Vagina (tissue), 2 donors: ENCODE data around the gene RDH11.

Experiments
- CTCF ChIP-seq, 3 experiments: fragments of 450-650 bp in 2 of 3; fragments of 200-600 bp in 1 of 3; sonication (generic) in 1 of 3; IDR thresholded peaks; one replicate each; pipeline ENCODE4 v1.5.1; 2017 to 2019; ENCODE audit warnings: antibody characterized with exemption in 3 of 3, mild to moderate bottlenecking in 2 of 3, moderate library complexity in 2 of 3
- POLR2A ChIP-seq, 2 donors: fragments of 450-650 bp; IDR thresholded peaks; one replicate each; pipeline ENCODE4 v1.6.1; 2017; ENCODE audit warnings: antibody characterized with exemption in 2 of 2, mild to moderate bottlenecking in 2 of 2, moderate library complexity in 2 of 2

DNA sequence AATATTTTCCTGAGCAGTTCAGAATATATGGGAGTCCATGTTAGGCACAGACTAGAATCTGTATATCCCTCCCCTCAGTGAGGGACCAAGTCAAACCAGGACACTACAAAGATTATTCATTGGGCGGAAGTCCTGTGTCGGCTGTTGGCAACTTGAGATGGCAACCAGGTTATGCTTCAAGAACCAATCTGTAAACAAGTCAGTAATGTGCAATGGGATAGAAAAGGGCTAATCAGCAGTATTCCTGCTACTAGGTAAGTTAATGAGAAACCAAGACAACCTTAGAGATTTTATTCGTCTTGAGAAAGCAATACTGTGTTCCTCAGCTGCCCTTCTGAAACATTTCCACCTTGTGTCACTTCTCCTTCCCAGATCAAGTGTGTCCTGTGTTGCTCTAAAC, 49.4 kb downstream of the RDH11 start:
- TF ChIP-seq CTCF (IDR thresholded peaks at IDR 0.05) = no peak
- no peak for TF ChIP-seq POLR2A (IDR thresholded peaks at IDR 0.05)
